ENCODE results near the gene RMND5B. TPM values are rescaled to one million over a fixed set of nuclear protein-coding genes. Genes with fewer than 3 reads are reported as not detected.

The RMND5B gene
- total RNA-seq, 6 experiments from 2014 or later = 14.4 to 23.5 (median 20.9) TPM

DNA sequence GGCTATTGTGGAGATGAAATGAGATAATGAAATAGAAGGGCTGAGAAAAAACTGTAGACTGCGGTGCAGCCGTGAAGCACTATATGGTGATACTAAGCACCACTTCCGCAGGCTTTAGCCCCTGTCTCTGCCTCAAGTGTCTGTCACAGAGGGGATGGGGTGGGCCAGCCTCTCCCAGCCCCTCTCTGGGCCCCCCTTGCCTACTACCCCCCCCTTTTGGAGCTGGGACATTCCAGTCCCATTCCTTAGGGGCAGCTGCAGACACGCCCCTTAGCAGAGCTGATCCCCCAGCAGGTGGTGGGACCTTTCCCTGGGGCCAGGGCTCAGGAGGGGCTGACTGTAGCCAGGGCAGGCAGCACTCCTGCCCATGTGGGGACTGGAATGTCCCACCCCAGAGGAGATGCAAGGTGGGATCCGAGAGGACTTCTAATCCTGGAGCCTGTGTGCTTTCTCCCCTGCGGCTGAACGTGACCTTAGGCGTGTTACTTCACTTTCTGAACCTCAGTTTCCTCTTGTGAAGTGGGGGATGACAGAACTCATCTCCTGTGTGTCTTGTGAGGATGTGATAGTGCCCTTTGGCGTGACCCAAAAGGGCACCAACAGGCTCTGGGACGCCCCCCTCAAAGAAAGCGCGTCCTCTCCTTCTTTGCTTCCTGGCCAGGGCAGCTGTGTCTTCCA is 15.5 kb upstream of the RMND5B start:
- H3K4me3 ChIP-seq = no peak overlapping the region
- peaks cover 0 to 5% (median 0%) of the 10 kb centered on the region in 4 donors for H3K4me1 ChIP-seq
- no peak for TF ChIP-seq POLR2A (IDR thresholded peaks at IDR 0.05)
- TF ChIP-seq, protein P1, sequence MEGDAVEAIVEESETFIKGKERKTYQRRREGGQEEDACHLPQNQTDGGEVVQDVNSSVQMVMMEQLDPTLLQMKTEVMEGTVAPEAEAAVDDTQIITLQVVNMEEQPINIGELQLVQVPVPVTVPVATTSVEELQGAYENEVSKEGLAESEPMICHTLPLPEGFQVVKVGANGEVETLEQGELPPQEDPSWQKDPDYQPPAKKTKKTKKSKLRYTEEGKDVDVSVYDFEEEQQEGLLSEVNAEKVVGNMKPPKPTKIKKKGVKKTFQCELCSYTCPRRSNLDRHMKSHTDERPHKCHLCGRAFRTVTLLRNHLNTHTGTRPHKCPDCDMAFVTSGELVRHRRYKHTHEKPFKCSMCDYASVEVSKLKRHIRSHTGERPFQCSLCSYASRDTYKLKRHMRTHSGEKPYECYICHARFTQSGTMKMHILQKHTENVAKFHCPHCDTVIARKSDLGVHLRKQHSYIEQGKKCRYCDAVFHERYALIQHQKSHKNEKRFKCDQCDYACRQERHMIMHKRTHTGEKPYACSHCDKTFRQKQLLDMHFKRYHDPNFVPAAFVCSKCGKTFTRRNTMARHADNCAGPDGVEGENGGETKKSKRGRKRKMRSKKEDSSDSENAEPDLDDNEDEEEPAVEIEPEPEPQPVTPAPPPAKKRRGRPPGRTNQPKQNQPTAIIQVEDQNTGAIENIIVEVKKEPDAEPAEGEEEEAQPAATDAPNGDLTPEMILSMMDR (IDR thresholded peaks at IDR 0.05) = no peak
- H3K9me3 ChIP-seq = no peaks in the 10 kb centered on the region
- DNase-seq (no peak), ATAC-seq (no peak)
- no peaks in the 10 kb centered on the region for H3K27me3 ChIP-seq
- 28% methylated on average over 6 of the region's 12 CpGs for WGBS (ENCODE audit: insufficient coverage, low coverage, low lambda C conversion rate, missing lambda C conversion rate)
- no peaks in the 10 kb centered on the region for H3K36me3 ChIP-seq
- H3K27ac ChIP-seq = no peak overlapping the region
- intact Hi-C loops (cut with DNase I) = no loop called here

- DNase-seq (no peak), ATAC-seq (no peak)
- intact Hi-C loops (cut with DNase I) = no loop called here
- no peaks in the 10 kb centered on the region for H3K9me3 ChIP-seq
- WGBS (ENCODE audit: insufficient coverage, low coverage, low lambda C conversion rate, missing lambda C conversion rate) = 19% methylated on average over 6 of the region's 7 CpGs
- TF ChIP-seq, protein P1 (IDR thresholded peaks at IDR 0.05) = no peak
- no peak for TF ChIP-seq POLR2A (IDR thresholded peaks at IDR 0.05)
- H3K4me1 ChIP-seq = peaks cover 0 to 5% (median 0%) of the 10 kb centered on the region in 4 donors
- H3K36me3 ChIP-seq = no peaks in the 10 kb centered on the region
- H3K4me3 ChIP-seq = no peak overlapping the region
- H3K27ac ChIP-seq = no peak overlapping the region
- no peaks in the 10 kb centered on the region for H3K27me3 ChIP-seq
Observed at GRCh38 chr5:178115814-178116142, 15.0 kb upstream of the RMND5B start.

DNA sequence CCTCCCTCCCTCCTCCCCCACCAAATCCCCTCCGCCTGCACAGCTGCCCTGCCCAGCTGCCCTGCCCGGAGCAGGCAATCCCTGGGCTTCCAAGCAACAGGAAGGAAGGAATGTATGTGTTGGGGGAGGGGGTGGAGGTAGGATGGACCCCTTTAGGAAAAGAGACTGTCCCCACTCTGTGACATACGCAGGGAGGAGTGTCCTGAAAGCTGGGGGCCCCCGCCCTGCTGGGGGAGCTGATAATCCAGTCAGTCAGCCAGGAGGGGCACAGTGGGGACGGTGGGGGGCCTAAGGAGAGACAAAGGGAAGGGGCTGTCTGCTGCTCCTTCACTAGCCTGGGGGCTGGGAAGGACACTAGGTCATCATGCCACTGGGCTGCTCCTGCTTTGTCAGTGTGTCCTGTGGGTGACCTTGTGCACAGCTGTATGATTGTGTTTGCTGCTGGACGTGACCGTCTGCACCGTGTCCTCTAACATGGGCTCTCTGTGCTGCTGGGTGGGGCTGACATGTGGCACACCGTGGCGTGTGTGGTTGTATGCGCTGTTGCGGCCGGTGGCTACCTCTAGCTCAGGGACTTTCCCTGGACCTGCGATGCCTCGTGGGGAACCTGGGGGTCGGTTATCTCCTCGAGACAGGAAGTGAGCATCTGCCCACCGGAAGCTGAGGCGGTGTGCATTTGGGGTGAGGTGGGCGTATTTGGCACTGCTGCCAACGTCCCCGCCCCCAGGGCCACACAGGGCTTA is 14.5 kb upstream of the RMND5B start:
- Histone ChIP-seq H3K4me3 (no peak overlapping the region), H3K9me3 (no peaks in the 10 kb centered on the region), H3K27me3 (no peaks in the 10 kb centered on the region), H3K4me1 (peaks cover 0 to 5% (median 0%) of the 10 kb centered on the region in 4 donors), H3K27ac (no peak overlapping the region), H3K36me3 (no peaks in the 10 kb centered on the region)
- DNase-seq (peak in 1 of 3 donors; percentile 52), ATAC-seq (peak in 1 of 4 donors; percentile 42)
- TF ChIP-seq, protein P1 (IDR thresholded peaks at IDR 0.05) = no peak
- TF ChIP-seq POLR2A (IDR thresholded peaks at IDR 0.05) = no peak
- intact Hi-C loops (cut with DNase I) = no loop called here
- WGBS (ENCODE audit: insufficient coverage, low coverage, low lambda C conversion rate, missing lambda C conversion rate) = 18% methylated on average over 12 of the region's 22 CpGs

DNA sequence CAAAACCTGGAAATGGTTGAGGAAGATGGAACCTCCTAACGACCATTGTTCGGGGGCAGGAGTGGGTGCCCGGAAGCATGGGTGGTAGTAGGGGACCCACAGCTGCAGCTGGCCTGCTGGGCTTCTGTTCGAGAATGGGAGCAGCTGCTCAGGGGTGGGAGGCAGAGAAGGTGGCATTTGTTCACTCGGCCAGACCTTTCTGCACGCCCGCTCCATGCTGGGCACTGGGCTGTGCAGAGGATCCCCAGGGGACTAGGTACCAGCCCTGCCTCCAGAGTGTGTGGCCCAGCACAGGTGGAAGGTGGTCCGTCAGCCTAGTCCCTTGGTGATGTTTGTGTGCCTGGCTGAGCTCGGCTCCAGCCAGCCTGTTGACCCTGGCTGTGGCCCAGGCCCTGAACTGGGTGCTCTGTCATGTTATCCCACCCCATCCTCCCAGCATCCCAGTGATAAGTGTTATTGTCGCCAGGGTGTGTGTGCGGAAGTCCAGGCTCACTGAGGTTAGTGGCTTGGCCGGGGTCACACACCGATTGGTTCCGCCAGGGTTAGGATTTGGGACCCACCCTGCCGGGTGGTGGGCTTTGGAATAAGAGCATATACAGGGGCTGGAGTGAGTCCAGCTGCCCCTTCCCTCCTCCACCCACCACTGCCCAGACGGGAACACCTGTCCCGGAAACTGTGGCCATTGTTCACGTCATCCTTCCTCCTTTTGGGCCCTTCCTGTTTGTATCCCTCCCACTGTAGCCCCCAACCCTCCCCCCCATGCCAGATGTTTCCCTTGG is 12.7 kb upstream of the RMND5B start:
- TF ChIP-seq POLR2A (IDR thresholded peaks at IDR 0.05) = no peak
- TF ChIP-seq, protein P1 (IDR thresholded peaks at IDR 0.05) = no peak
- no peaks in the 10 kb centered on the region for H3K36me3 ChIP-seq
- no peak overlapping the region for H3K4me3 ChIP-seq
- intact Hi-C loops (cut with DNase I) = no loop called here
- ATAC-seq (no peak), DNase-seq (peak in 1 of 3 donors; percentile 45)
- H3K27me3 ChIP-seq = no peaks in the 10 kb centered on the region
- H3K9me3 ChIP-seq = no peaks in the 10 kb centered on the region
- H3K4me1 ChIP-seq = peaks cover 0 to 5% (median 0%) of the 10 kb centered on the region in 4 donors
- H3K27ac ChIP-seq = no peak overlapping the region
- 53% methylated on average over 8 of the region's 18 CpGs for WGBS (ENCODE audit: insufficient coverage, low coverage, low lambda C conversion rate, missing lambda C conversion rate)

Data from right lobe of liver (tissue), 6 donors.